ENCODE data around the gene RIPOR2.

GRCh38 chr6:24760210-24760609 lies 175.6 kb downstream of the RIPOR2 start:
- no peak for TF ChIP-seq YY1 (IDR thresholded peaks at IDR 0.05)
- no peak for TF ChIP-seq CTCF (IDR thresholded peaks at IDR 0.05; ENCODE audit: low read depth, low read length, missing input control)
- TF ChIP-seq, protein P1, sequence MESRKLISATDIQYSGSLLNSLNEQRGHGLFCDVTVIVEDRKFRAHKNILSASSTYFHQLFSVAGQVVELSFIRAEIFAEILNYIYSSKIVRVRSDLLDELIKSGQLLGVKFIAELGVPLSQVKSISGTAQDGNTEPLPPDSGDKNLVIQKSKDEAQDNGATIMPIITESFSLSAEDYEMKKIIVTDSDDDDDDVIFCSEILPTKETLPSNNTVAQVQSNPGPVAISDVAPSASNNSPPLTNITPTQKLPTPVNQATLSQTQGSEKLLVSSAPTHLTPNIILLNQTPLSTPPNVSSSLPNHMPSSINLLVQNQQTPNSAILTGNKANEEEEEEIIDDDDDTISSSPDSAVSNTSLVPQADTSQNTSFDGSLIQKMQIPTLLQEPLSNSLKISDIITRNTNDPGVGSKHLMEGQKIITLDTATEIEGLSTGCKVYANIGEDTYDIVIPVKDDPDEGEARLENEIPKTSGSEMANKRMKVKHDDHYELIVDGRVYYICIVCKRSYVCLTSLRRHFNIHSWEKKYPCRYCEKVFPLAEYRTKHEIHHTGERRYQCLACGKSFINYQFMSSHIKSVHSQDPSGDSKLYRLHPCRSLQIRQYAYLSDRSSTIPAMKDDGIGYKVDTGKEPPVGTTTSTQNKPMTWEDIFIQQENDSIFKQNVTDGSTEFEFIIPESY (IDR thresholded peaks at IDR 0.05), result no peak
- no peak for TF ChIP-seq EGR1 (IDR thresholded peaks at IDR 0.05; ENCODE audit: low read depth in 2 of 2)
- TF ChIP-seq GABPA (IDR thresholded peaks at IDR 0.05 in 1 of 2, conservative IDR thresholded peaks at IDR 0.05 in 1 of 2), result no peak
- TF ChIP-seq RAD21 (IDR thresholded peaks at IDR 0.05), result no peak

Data from liver (tissue), 3 donors.